Trophoblast cell (in vitro differentiated cells and primary cell): ENCODE results near the gene PIAS1.

Experiments used
- DNase-seq, 2 donors: peaks; one replicate each; pipeline ENCODE4 v3.0.0-alpha.2; 2016
- H2AFZ ChIP-seq: 2 replicates; pipeline ENCODE4 v1.6.1; 2013; ENCODE audit warnings: low read length, moderate library complexity, mild to moderate bottlenecking; ENCODE audit not compliant: insufficient read depth, poor library complexity
- H2AK5ac ChIP-seq: 2 replicates; pipeline ENCODE4 v1.6.1; 2013; ENCODE audit warnings: mild to moderate bottlenecking, low read length
- H2BK120ac ChIP-seq: 2 replicates; pipeline ENCODE4 v1.6.1; 2013; ENCODE audit warnings: low read length, mild to moderate bottlenecking, moderate library complexity; ENCODE audit not compliant: insufficient read depth, poor library complexity
- H2BK12ac ChIP-seq: 2 replicates; pipeline ENCODE4 v1.6.1; 2013; ENCODE audit warnings: mild to moderate bottlenecking, low read length, moderate library complexity
- H2BK5ac ChIP-seq: 2 replicates; pipeline ENCODE4 v1.6.1; 2013; ENCODE audit warnings: low read length, low read depth, moderate library complexity, mild to moderate bottlenecking; ENCODE audit not compliant: poor library complexity
- H3K14ac ChIP-seq: 2 replicates; pipeline ENCODE4 v1.6.1; 2013; ENCODE audit warnings: mild to moderate bottlenecking, low read length
- H3K18ac ChIP-seq: 2 replicates; pipeline ENCODE4 v1.6.1; 2013; ENCODE audit warnings: mild to moderate bottlenecking, low read length
- H3K23ac ChIP-seq: 2 replicates; pipeline ENCODE4 v1.6.1; 2013; ENCODE audit warnings: low read length
- H3K27ac ChIP-seq: 2 replicates; pipeline ENCODE4 v1.5.1; 2013; ENCODE audit warnings: low read depth, mild to moderate bottlenecking, inconsistent platforms, low read length, moderate library complexity
- H3K27me3 ChIP-seq: 2 replicates; pipeline ENCODE4 v1.6.1; 2013; ENCODE audit warnings: inconsistent platforms, mild to moderate bottlenecking, low read length, moderate library complexity; ENCODE audit not compliant: insufficient read depth
- H3K36me3 ChIP-seq, 2 experiments: 1 replicate in 1 of 2; 2 replicates in 1 of 2; pipeline ENCODE4 v1.6.1; 2013; ENCODE audit warnings: low read length in 2 of 2, mild to moderate bottlenecking in 2 of 2, moderate library complexity in 1 of 2; ENCODE audit not compliant: insufficient read depth in 2 of 2, control insufficient read depth in 1 of 2
- H3K4ac ChIP-seq: 2 replicates; pipeline ENCODE4 v1.6.1; 2013; ENCODE audit warnings: low read depth, mild to moderate bottlenecking, low read length, moderate library complexity
- H3K4me1 ChIP-seq, 2 experiments: 1 replicate in 1 of 2; 2 replicates in 1 of 2; pipeline ENCODE4 v1.6.1; 2013; ENCODE audit warnings: low read length in 2 of 2, mild to moderate bottlenecking in 2 of 2, moderate library complexity in 1 of 2; ENCODE audit not compliant: insufficient read depth in 2 of 2, control insufficient read depth in 1 of 2
- H3K4me2 ChIP-seq: 2 replicates; pipeline ENCODE4 v1.6.1; 2013; ENCODE audit warnings: inconsistent platforms, mild to moderate bottlenecking, low read length, moderate library complexity
- H3K4me3 ChIP-seq: 2 replicates; pipeline ENCODE4 v1.5.1; 2013; ENCODE audit warnings: mild to moderate bottlenecking, low read depth, low read length, inconsistent platforms
- H3K79me1 ChIP-seq: one replicate; pipeline ENCODE4 v1.6.1; 2013; ENCODE audit warnings: low read length
- H3K79me2 ChIP-seq: 2 replicates; pipeline ENCODE4 v1.6.1; 2013; ENCODE audit warnings: low read length, mild to moderate bottlenecking; ENCODE audit not compliant: control insufficient read depth, insufficient read depth, poor library complexity
- H3K9ac ChIP-seq: 2 replicates; pipeline ENCODE4 v1.6.1; 2013; ENCODE audit warnings: mild to moderate bottlenecking, low read length
- H3K9me3 ChIP-seq: 2 replicates; pipeline ENCODE4 v1.6.1; 2013; ENCODE audit warnings: low read depth, mild to moderate bottlenecking, control low read depth, inconsistent platforms, low read length; ENCODE audit not compliant: insufficient read depth
- H4K12ac ChIP-seq: 2 replicates; pipeline ENCODE4 v1.6.1; 2013; ENCODE audit warnings: low read depth, mild to moderate bottlenecking, low read length, moderate library complexity
- H4K8ac ChIP-seq: 2 replicates; pipeline ENCODE4 v1.6.1; 2013; ENCODE audit warnings: low read depth, mild to moderate bottlenecking, low read length, moderate library complexity
- H4K91ac ChIP-seq: one replicate; pipeline ENCODE4 v1.6.1; 2013; ENCODE audit warnings: low read depth, mild to moderate bottlenecking, low read length, moderate library complexity
- WGBS: extraction: QIAGEN DNeasy Blood & Tissue Kit; methylation state at CpG from one replicate; pipeline ENCODE4 v1.1.7; 2013; ENCODE audit warnings: missing lambda C conversion rate; ENCODE audit not compliant: insufficient read length, insufficient coverage; ENCODE audit errors: extremely low coverage; 5-methylcytosine and 5-hydroxymethylcytosine counted together

Gene PIAS1

GRCh38 chr15:68055224-68055705 is 1.1 kb downstream of the PIAS1 start:
- Histone ChIP-seq H3K4ac (peak overlapping the region; percentile 13), H3K36me3 (no peaks in the 10 kb centered on the region), H3K9me3 (no peaks in the 10 kb centered on the region), H3K9ac (peak overlapping the region; percentile 28), H4K8ac (no peak overlapping the region), H4K12ac (no peak overlapping the region), H3K4me2 (peak overlapping the region; percentile 68), H3K27ac (no peak overlapping the region), H2BK5ac (no peak overlapping the region), H3K23ac (peak overlapping the region; percentile 67), H2BK12ac (no peak overlapping the region), H3K14ac (peak overlapping the region; percentile 28), H3K18ac (peak overlapping the region; percentile 17), H2AK5ac (no peak overlapping the region), H2BK120ac (no peak overlapping the region), H3K79me1 (peaks cover 9% of the 10 kb centered on the region), H2AFZ (no peak overlapping the region), H3K4me3 (peak overlapping the region; percentile 87), H3K4me1 (peaks cover 0 to 2% of the 10 kb centered on the region in 2 experiments), H3K27me3 (no peaks in the 10 kb centered on the region), H3K79me2 (peaks cover 17% of the 10 kb centered on the region), H4K91ac (peak overlapping the region; percentile 4)
- WGBS, result no CpG with 5 or more reads among the region's 15 CpGs
- peak in 1 of 2 donors; percentile 43 for DNase-seq

- Histone ChIP-seq H3K4me2 (no peak overlapping the region), H3K4me1 (peaks cover 0 to 2% of the 10 kb centered on the region in 2 experiments)
- WGBS, result 100% methylated on average over 2 of the region's 5 CpGs
Measured at GRCh38 chr15:68056097-68056865, 2.2 kb downstream of the PIAS1 start.

GRCh38 chr15:68057034-68057433 is 2.9 kb downstream of the PIAS1 start:
- no peak for DNase-seq
- H3K9me3 ChIP-seq, result no peaks in the 10 kb centered on the region
- no peak overlapping the region for H2BK12ac ChIP-seq
- H4K8ac ChIP-seq, result no peak overlapping the region
- H2BK120ac ChIP-seq, result no peak overlapping the region
- no peak overlapping the region for H3K4ac ChIP-seq
- no peak overlapping the region for H2BK5ac ChIP-seq
- no peak overlapping the region for H2AFZ ChIP-seq
- H4K12ac ChIP-seq, result no peak overlapping the region
- peaks cover 21% of the 10 kb centered on the region for H3K79me2 ChIP-seq
- H3K27ac ChIP-seq, result no peak overlapping the region
- H2AK5ac ChIP-seq, result no peak overlapping the region
- H3K4me2 ChIP-seq, result no peak overlapping the region
- no peak overlapping the region for H3K9ac ChIP-seq
- H3K23ac ChIP-seq, result no peak overlapping the region
- no peak overlapping the region for H3K18ac ChIP-seq
- peaks cover 9% of the 10 kb centered on the region for H3K79me1 ChIP-seq
- no peak overlapping the region for H3K4me3 ChIP-seq
- no peaks in the 10 kb centered on the region for H3K36me3 ChIP-seq
- H3K14ac ChIP-seq, result no peak overlapping the region
- no peaks in the 10 kb centered on the region for H3K27me3 ChIP-seq
- H4K91ac ChIP-seq, result no peak overlapping the region
- peaks cover 0 to 2% of the 10 kb centered on the region in 2 experiments for H3K4me1 ChIP-seq

More at GRCh38 chr15:68056097-68056865, 2.2 kb downstream of the PIAS1 start:
- H3K9ac ChIP-seq, result no peak overlapping the region
- DNase-seq, result no peak
- H3K4me3 ChIP-seq, result no peak overlapping the region
- no peak overlapping the region for H4K8ac ChIP-seq
- no peak overlapping the region for H3K23ac ChIP-seq
- no peak overlapping the region for H3K18ac ChIP-seq
- no peak overlapping the region for H4K12ac ChIP-seq
- H3K4ac ChIP-seq, result no peak overlapping the region
- no peak overlapping the region for H4K91ac ChIP-seq
- H2BK120ac ChIP-seq, result no peak overlapping the region
- no peak overlapping the region for H2BK12ac ChIP-seq
- H3K79me1 ChIP-seq, result peaks cover 9% of the 10 kb centered on the region
- no peaks in the 10 kb centered on the region for H3K27me3 ChIP-seq
- peaks cover 21% of the 10 kb centered on the region for H3K79me2 ChIP-seq
- no peak overlapping the region for H2AFZ ChIP-seq
- no peak overlapping the region for H3K14ac ChIP-seq
- no peaks in the 10 kb centered on the region for H3K36me3 ChIP-seq
- H3K9me3 ChIP-seq, result no peaks in the 10 kb centered on the region
- H2BK5ac ChIP-seq, result no peak overlapping the region
- no peak overlapping the region for H3K27ac ChIP-seq
- no peak overlapping the region for H2AK5ac ChIP-seq

GRCh38 chr15:68057758-68058157 is 3.6 kb downstream of the PIAS1 start:
- Histone ChIP-seq H3K36me3 (no peaks in the 10 kb centered on the region), H3K4me3 (no peak overlapping the region), H2AFZ (no peak overlapping the region), H4K12ac (no peak overlapping the region), H3K14ac (no peak overlapping the region), H3K23ac (no peak overlapping the region), H3K4me1 (peaks cover 0 to 2% of the 10 kb centered on the region in 2 experiments), H2BK5ac (no peak overlapping the region), H4K91ac (no peak overlapping the region), H3K27ac (no peak overlapping the region), H3K4ac (peak overlapping the region; percentile 83), H2AK5ac (no peak overlapping the region), H2BK12ac (no peak overlapping the region), H3K79me1 (peaks cover 9% of the 10 kb centered on the region), H3K79me2 (peaks cover 21% of the 10 kb centered on the region), H3K9me3 (no peaks in the 10 kb centered on the region), H3K18ac (no peak overlapping the region), H2BK120ac (no peak overlapping the region), H3K27me3 (no peaks in the 10 kb centered on the region), H4K8ac (no peak overlapping the region), H3K4me2 (no peak overlapping the region), H3K9ac (no peak overlapping the region)
- DNase-seq, result no peak
- no CpG with 5 or more reads among the region's 6 CpGs for WGBS
